ENCODE measurements around the gene LAMB4.

Gene LAMB4

GRCh38 chr7:107976620-107977019, 153.5 kb downstream of the LAMB4 start:
- no peak for TF ChIP-seq ZNF274 (IDR thresholded peaks at IDR 0.05; ENCODE audit: low read depth, low read length)
- H3K4me3 ChIP-seq (ENCODE audit: low read length): no peak overlapping the region

- TF ChIP-seq ZNF274 (IDR thresholded peaks at IDR 0.05; ENCODE audit: low read depth, low read length): no peak
- H3K4me3 ChIP-seq (ENCODE audit: low read length): no peak overlapping the region
Measured at GRCh38 chr7:107975394-107976013, 154.7 kb downstream of the LAMB4 start.

- no peak for TF ChIP-seq ZNF274 (IDR thresholded peaks at IDR 0.05; ENCODE audit: low read depth, low read length)
- H3K4me3 ChIP-seq (ENCODE audit: low read length): no peak overlapping the region
Measured at GRCh38 chr7:107973861-107974260, 156.3 kb downstream of the LAMB4 start.

Measured in GM08714 (cell line).